K562 (cell line): ENCODE data around the gene EHBP1L1. TPM values are rescaled to one million over a fixed set of nuclear protein-coding genes. Genes with fewer than 3 reads are reported as not detected.
A peak's percentile ranks its signal among the peaks of the same experiment; 100 is the strongest.

ENCODE experiments used
- ATAC-seq: fragments of 200-7000 bp; cut with Tn5 transposase; 3 replicates; pipeline ENCODE4 v1.9.1; 2020; ENCODE audit warnings: moderate library complexity
- BruUV-seq: library from RNA; stranded (reverse); fragments of 400-500 nt; replicated peaks from 2 replicates; lab custom pipeline; 2021; lab: Mats Ljungman, UMichigan
- CTCF ChIA-PET: fragments of 300-600 bp; formaldehyde crosslinking; extraction: SDS; loops from one replicate; lab custom pipeline; 2021; ENCODE audit warnings: low intra/inter-chr PET ratio; lab: Yijun Ruan, JAX
- POLR2A ChIA-PET: fragments of 300-600, 350-650 bp; sonication (Branson Sonifier 250); formaldehyde crosslinking; extraction: SDS; loops from one replicate; lab custom pipeline; 2021; ENCODE audit warnings: antibody characterized with exemption, inconsistent platforms; lab: Yijun Ruan, JAX
- DNase-seq, 4 experiments: peaks; one replicate each; pipeline versions ENCODE4 v3.0.0 to v3.0.0-alpha.2; 2011 to 2018; ENCODE audit warnings: low spot score in 3 of 4, mixed read lengths in 3 of 4; ENCODE audit errors: extremely low read depth in 1 of 4
- FAIRE-seq: peaks from 2 replicates; lab custom pipeline; 2011; peaks lifted over from hg19 to GRCh38; lab: Jason Lieb, UNC
- H2AFZ ChIP-seq: 2 replicates; pipeline ENCODE4 v1.6.0; 2011; ENCODE audit warnings: low read depth, low read length, control low read depth, inconsistent platforms
- H3K27ac ChIP-seq: fragments of 200-600 bp; 3 replicates; pipeline ENCODE4 v1.8.0; 2011; ENCODE audit warnings: low read depth, mild to moderate bottlenecking, control low read depth, inconsistent platforms, low read length, moderate library complexity, mixed read lengths; ENCODE audit errors: extremely low read depth
- H3K27me3 ChIP-seq, 2 experiments: fragments of 300-600 bp in 1 of 2; 2 replicates in 1 of 2; 3 replicates in 1 of 2; pipeline versions ENCODE4 v1.6.0 to v1.8.0; 2011; ENCODE audit warnings: inconsistent platforms in 2 of 2, low read length in 2 of 2, mild to moderate bottlenecking in 1 of 2, mixed read lengths in 1 of 2, moderate library complexity in 1 of 2; ENCODE audit not compliant: control insufficient read depth in 2 of 2, insufficient read depth in 2 of 2
- H3K36me3 ChIP-seq: fragments of 300-600 bp; 3 replicates; pipeline ENCODE4 v1.8.0; 2011; ENCODE audit warnings: mild to moderate bottlenecking, low read length, inconsistent platforms; ENCODE audit not compliant: control insufficient read depth, insufficient read depth
- H3K4me1 ChIP-seq, 2 experiments: fragments of 200-600 bp in 1 of 2; replicated peaks in 1 of 2; 2 replicates in 1 of 2; 3 replicates in 1 of 2; pipeline versions ENCODE4 v1.5.1 to v1.8.0; 2011; ENCODE audit warnings: inconsistent platforms in 2 of 2, low read length in 2 of 2, mild to moderate bottlenecking in 1 of 2, mixed read lengths in 1 of 2, moderate library complexity in 1 of 2; ENCODE audit not compliant: control insufficient read depth in 2 of 2, insufficient read depth in 2 of 2
- H3K4me2 ChIP-seq: 2 replicates; pipeline ENCODE4 v1.6.1; 2011; ENCODE audit warnings: low read length, control low read depth, inconsistent platforms, mixed read lengths; ENCODE audit not compliant: insufficient read depth
- H3K4me3 ChIP-seq: fragments of 200-600 bp; sonication (generic), shearing (Covaris generic); 2 replicates; pipeline ENCODE4 v1.5.1; 2016; ENCODE audit warnings: control low read depth, inconsistent platforms
- H3K79me2 ChIP-seq: fragments of 200-600 bp; 3 replicates; pipeline ENCODE4 v1.8.0; 2011; ENCODE audit warnings: low read length, inconsistent platforms; ENCODE audit not compliant: control insufficient read depth, insufficient read depth
- H3K9ac ChIP-seq, 2 experiments: 2 replicates each; pipeline versions ENCODE4 v1.6.0 to v1.6.1; 2011; ENCODE audit warnings: low read depth in 2 of 2, low read length in 2 of 2, control low read depth in 1 of 2, inconsistent platforms in 1 of 2, mild to moderate bottlenecking in 1 of 2, mixed read lengths in 1 of 2; ENCODE audit not compliant: insufficient read depth in 1 of 2
- H3K9me1 ChIP-seq: one replicate; pipeline ENCODE4 v1.6.0; 2011; ENCODE audit warnings: inconsistent platforms, mild to moderate bottlenecking, low read length, moderate library complexity; ENCODE audit not compliant: control insufficient read depth, insufficient read depth
- H3K9me3 ChIP-seq: replicated peaks from 2 replicates; pipeline ENCODE4 v1.5.1; 2011; ENCODE audit warnings: low read depth, low read length, inconsistent platforms; ENCODE audit not compliant: control insufficient read depth, insufficient read depth
- H4K20me1 ChIP-seq: replicated peaks from 2 replicates; pipeline ENCODE4 v1.6.1; 2011; ENCODE audit warnings: low read length, inconsistent platforms, mixed read lengths; ENCODE audit not compliant: control insufficient read depth, insufficient read depth
- NR2C1 ChIP-seq, 2 experiments: fragments of 450-650 bp; IDR thresholded peaks; 2 replicates each; pipeline ENCODE4 v1.6.1; 2017; ENCODE audit warnings: mild to moderate bottlenecking in 2 of 2, antibody characterized with exemption in 1 of 2, inconsistent platforms in 1 of 2, missing compliant biosample characterization in 1 of 2, missing genetic modification characterization in 1 of 2
- NR3C1 ChIP-seq: sonication (generic); formaldehyde crosslinking; IDR thresholded peaks from 2 replicates; pipeline ENCODE4 v1.8.1; 2022; ENCODE audit warnings: missing genetic modification reagents
- POLR2G ChIP-seq: fragments of 200-400 bp; formaldehyde crosslinking; IDR thresholded peaks from 2 replicates; pipeline ENCODE4 v1.6.1; 2017; ENCODE audit warnings: low read depth, mild to moderate bottlenecking, antibody characterized with exemption, low read length, moderate library complexity
- RBFOX2 ChIP-seq: fragments of 200-400 bp; formaldehyde crosslinking; IDR thresholded peaks from 2 replicates; pipeline ENCODE4 v1.6.1; 2017; ENCODE audit warnings: low read depth, mild to moderate bottlenecking, low read length, moderate library complexity
- SUPT5H ChIP-seq: fragments of 450-650 bp; IDR thresholded peaks from 2 replicates; pipeline ENCODE4 v1.6.1; 2016
- whole genome bisulfite sequencing: fragments of 100-300 bp; shearing (Covaris generic); methylation state at CpG from one replicate; pipeline ENCODE4 v1.1.6; 2016; ENCODE audit warnings: low coverage, mixed read lengths; ENCODE audit not compliant: insufficient coverage; ENCODE audit errors: missing lambda C conversion rate; 5-methylcytosine and 5-hydroxymethylcytosine counted together
- in situ Hi-C: fragments of 300-500 bp; cut with MboI; formaldehyde crosslinking; loops from 4 replicates; pipeline ENCODE4 v1.15.0; 2018; ENCODE audit warnings: inconsistent platforms, mixed read lengths
- intact Hi-C: fragments of 100-400 bp; cut with micrococcal nuclease; formaldehyde crosslinking; loops from 2 replicates; pipeline ENCODE4 v1.14.2; 2022
- polyA plus RNA-seq, 8 experiments: library from polyadenylated mRNA; depleted of rRNA in 4 of 8; stranded (reverse) in 5 of 8; unstranded in 3 of 8; fragments of >200 nt; fragmentation: Nextera tagmentation in 2 of 8; fragmentation: Illumina TruSeq in 1 of 8; extraction: Ambion mirVana in 2 of 8; extraction: Trizol in 1 of 8; gene quantifications; 2 replicates each; pipeline versions ENCODE4 v1.2.1 to v1.2.3, GENCODE V29; 2011 to 2014; ENCODE audit warnings: inconsistent platforms in 1 of 8, missing spikeins in 1 of 8
- total RNA-seq, 7 experiments: library from RNA; depleted of rRNA in 6 of 7; stranded (reverse); fragments of >200 nt in 6 of 7; fragmentation: Illumina TruSeq in 2 of 7; extraction: Trizol in 2 of 7; gene quantifications; 2 replicates each; pipeline versions ENCODE4 v1.2.1 to v1.2.3, GENCODE V29; 2011 to 2021; ENCODE audit warnings: low replicate concordance in 1 of 7

The EHBP1L1 gene
- total and polyA plus RNA-seq, 9 of the 15 experiments (the other 6 are each of a cell fraction or from before 2014, with no cell fraction given), result 0.03 to 87.1 (median 26.3) TPM

DNA sequence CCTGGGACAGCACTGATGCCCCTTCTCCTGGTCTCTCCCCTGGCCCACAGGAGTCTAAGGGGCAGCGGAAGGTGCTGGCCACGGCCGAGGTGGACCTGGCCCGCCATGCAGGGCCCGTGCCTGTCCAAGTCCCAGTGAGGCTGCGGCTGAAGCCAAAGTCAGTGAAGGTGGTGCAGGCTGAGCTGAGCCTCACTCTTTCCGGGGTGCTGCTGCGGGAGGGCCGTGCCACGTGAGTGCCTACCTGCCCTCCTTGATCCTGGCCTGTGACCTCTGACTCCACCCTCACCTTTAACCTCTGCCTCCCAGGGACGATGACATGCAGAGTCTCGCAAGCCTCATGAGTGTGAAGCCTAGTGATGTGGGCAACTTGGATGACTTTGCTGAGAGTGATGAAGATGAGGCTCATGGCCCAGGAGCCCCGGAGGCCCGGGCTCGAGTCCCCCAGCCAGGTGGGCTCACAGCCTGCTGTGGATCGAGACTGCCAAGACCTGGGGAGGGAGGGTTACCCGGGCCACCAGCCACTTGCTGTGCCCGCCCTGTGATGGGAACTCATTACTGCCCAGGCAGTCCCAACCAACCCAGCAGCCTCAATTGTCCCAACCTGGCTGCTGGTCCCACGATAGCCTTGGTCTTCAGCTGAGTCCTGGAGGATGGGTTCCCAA lies 4.3 kb downstream of the EHBP1L1 start:
- no peaks in the 10 kb centered on the region; a peak in 1 of 5 replicates for H3K27me3 ChIP-seq
- intact Hi-C loops (no loop called here), in situ Hi-C loops (no loop called here)
- H3K4me1 ChIP-seq, result peaks cover 28 to 78% of the 10 kb centered on the region in 2 experiments
- ChIA-PET CTCF (no interaction called here), POLR2A (interaction anchor here (1.4 kb wide), 1 partner anchor 8 kb away, joined by 3 read pairs; no protein-coding TSS in a partner anchor)
- TF ChIP-seq NR2C1 (IDR thresholded peaks at IDR 0.05) (peak; percentile 82), NR2C1 (tag; IDR thresholded peaks at IDR 0.05) (peak; percentile 67), RBFOX2 (0 out of 2 replicates have a peak, but pooled peaks have one; percentile 18), NR3C1 (CRISPR knock-in tag) (no peak)
- H3K79me2 ChIP-seq, result peaks cover 30% of the 10 kb centered on the region
- H3K36me3 ChIP-seq, result peaks cover 64% of the 10 kb centered on the region; the same call in 2 of the 3 replicates
- ATAC-seq, result no peak
- no peak for DNase-seq
- H3K9me1 ChIP-seq, result peaks cover 1% of the 10 kb centered on the region
- 85% methylated on average over 18 of the region's 19 CpGs for WGBS
- H3K9ac ChIP-seq, result peak overlapping the region in 1 of 2 experiments; percentile 61; a peak in 1 of 4 replicates
- no peak overlapping the region for H2AFZ ChIP-seq
- H3K27ac ChIP-seq, result no peak overlapping the region
- no peaks in the 10 kb centered on the region for H3K9me3 ChIP-seq
- no peak overlapping the region for H3K4me3 ChIP-seq
- no peaks in the 10 kb centered on the region for H4K20me1 ChIP-seq
- FAIRE-seq, result no peak
- BruUV-seq, result no TSS peak
- no peak overlapping the region for H3K4me2 ChIP-seq

DNA sequence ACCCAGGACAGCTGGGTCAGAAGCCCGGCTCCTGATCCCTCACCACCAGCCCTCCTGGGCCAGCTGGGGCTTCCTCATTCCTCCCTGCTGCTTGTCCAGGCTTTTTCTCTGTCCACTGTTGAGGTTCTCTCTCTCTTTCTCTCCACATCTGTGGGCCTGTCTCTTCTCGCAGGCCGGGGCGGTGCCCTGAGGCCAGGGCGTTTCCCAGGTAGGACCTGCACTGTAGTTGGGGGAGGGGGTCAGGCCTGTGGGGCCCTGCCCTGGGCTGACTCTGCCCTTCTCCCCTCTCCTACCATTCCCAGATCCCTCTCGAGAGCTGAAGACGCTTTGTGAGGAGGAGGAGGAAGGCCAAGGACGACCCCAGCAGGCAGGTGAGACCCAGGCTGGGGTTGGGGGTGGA lies 4.9 kb downstream of the EHBP1L1 start:
- POLR2A ChIA-PET, result interaction anchor here (0.9 kb wide), 1 partner anchor 193 kb away, joined by 3 read pairs; no protein-coding TSS in a partner anchor

More for the DNA sequence above, 4.9 kb downstream of the EHBP1L1 start:
- Histone ChIP-seq H3K9me1 (no peaks in the 10 kb centered on the region), H3K79me2 (peaks cover 30% of the 10 kb centered on the region), H3K9me3 (no peaks in the 10 kb centered on the region), H3K4me3 (no peak overlapping the region), H3K4me1 (peaks cover 24 to 80% of the 10 kb centered on the region in 2 experiments), H4K20me1 (no peaks in the 10 kb centered on the region), H3K27ac (no peak overlapping the region), H3K9ac (peak overlapping the region in 1 of 2 experiments; percentile 71; a peak in 2 of 4 replicates), H2AFZ (no peak overlapping the region), H3K4me2 (no peak overlapping the region), H3K36me3 (peaks cover 68% of the 10 kb centered on the region; the same call in 2 of the 3 replicates), H3K27me3 (no peaks in the 10 kb centered on the region)
- FAIRE-seq (no peak), ATAC-seq (no peak), DNase-seq (no peak)
- TF ChIP-seq POLR2G, result 0 out of 2 replicates have a peak, but pooled peaks have one; percentile 33
- TF ChIP-seq SUPT5H, result no peak
- 100% methylated on average over 1 of the region's 8 CpGs for WGBS
- in situ Hi-C loops (no loop called here), intact Hi-C loops (no loop called here)
- CTCF ChIA-PET, result no interaction called here
- no TSS peak for BruUV-seq
